IPS-18c (cell line): ENCODE measurements around the gene SRGAP3.
"Not testable (repeated sequence)": the region's sequence is repeated elsewhere in the genome, so short reads cannot be mapped to it uniquely, and the experiment has no call there.

Source experiments
- H3K4me3 ChIP-seq: 2 replicates; pipeline ENCODE4 v1.7.0; 2013; ENCODE audit warnings: low read depth, mild to moderate bottlenecking, low read length, moderate library complexity; ENCODE audit not compliant: insufficient read depth
- H3K9me3 ChIP-seq: one replicate; pipeline ENCODE4 v1.6.1; 2013; ENCODE audit warnings: mild to moderate bottlenecking, low read length, moderate library complexity; ENCODE audit not compliant: control insufficient read depth, insufficient read depth

The SRGAP3 gene

GRCh38 chr3:9102240-9102981, 147.0 kb downstream of the SRGAP3 start:
- Histone ChIP-seq H3K4me3 (no peak overlapping the region), H3K9me3 (no peaks in the 10 kb centered on the region)

GRCh38 chr3:9101286-9101685, 148.2 kb downstream of the SRGAP3 start:
- no peak overlapping the region for H3K4me3 ChIP-seq
- no peaks in the 10 kb centered on the region for H3K9me3 ChIP-seq

- no peak overlapping the region for H3K4me3 ChIP-seq
- H3K9me3 ChIP-seq = no peaks in the 10 kb centered on the region
Observed at GRCh38 chr3:9100513-9100894, 148.9 kb downstream of the SRGAP3 start.

GRCh38 chr3:9099702-9100512, 149.5 kb downstream of the SRGAP3 start:
- Histone ChIP-seq H3K4me3 (no peak overlapping the region), H3K9me3 (no peaks in the 10 kb centered on the region)

- Histone ChIP-seq H3K9me3 (no peaks in the 10 kb centered on the region), H3K4me3 (no peak overlapping the region)
Observed at GRCh38 chr3:9098716-9099675, 150.4 kb downstream of the SRGAP3 start.

GRCh38 chr3:9097495-9097894, 152.0 kb downstream of the SRGAP3 start:
- H3K4me3 ChIP-seq = no peak overlapping the region
- H3K9me3 ChIP-seq = no peaks in the 10 kb centered on the region

GRCh38 chr3:9091486-9092235, 157.8 kb downstream of the SRGAP3 start:
- H3K9me3 ChIP-seq = no peaks in the 10 kb centered on the region
- H3K4me3 ChIP-seq = no peak overlapping the region

- Histone ChIP-seq H3K4me3 (no peak overlapping the region), H3K9me3 (no peaks in the 10 kb centered on the region)
Observed at GRCh38 chr3:9088441-9089353, 160.7 kb downstream of the SRGAP3 start.

GRCh38 chr3:9087831-9088413, 161.5 kb downstream of the SRGAP3 start:
- no peak overlapping the region for H3K4me3 ChIP-seq

GRCh38 chr3:9085428-9085827, 164.0 kb downstream of the SRGAP3 start:
- H3K4me3 ChIP-seq, H3K9me3 ChIP-seq: not testable (repeated sequence)

More at GRCh38 chr3:9087831-9088413, 161.5 kb downstream of the SRGAP3 start:
- H3K9me3 ChIP-seq = no peaks in the 10 kb centered on the region

GRCh38 chr3:9081184-9081818, 168.1 kb downstream of the SRGAP3 start:
- Histone ChIP-seq H3K4me3 (no peak overlapping the region), H3K9me3 (peaks cover 6% of the 10 kb centered on the region)

- Histone ChIP-seq H3K9me3 (peaks cover 6% of the 10 kb centered on the region), H3K4me3 (no peak overlapping the region)
Observed at GRCh38 chr3:9080163-9080562, 169.3 kb downstream of the SRGAP3 start.

GRCh38 chr3:9079676-9080075, 169.8 kb downstream of the SRGAP3 start:
- peaks cover 6% of the 10 kb centered on the region for H3K9me3 ChIP-seq

GRCh38 chr3:9078561-9079240, 170.7 kb downstream of the SRGAP3 start:
- Histone ChIP-seq H3K9me3 (peaks cover 6% of the 10 kb centered on the region), H3K4me3 (no peak overlapping the region)

More at GRCh38 chr3:9079676-9080075, 169.8 kb downstream of the SRGAP3 start:
- H3K4me3 ChIP-seq = no peak overlapping the region

- Histone ChIP-seq H3K4me3 (no peak overlapping the region; the same call in 1 of the 2 replicates), H3K9me3 (peaks cover 6% of the 10 kb centered on the region)
Observed at GRCh38 chr3:9077029-9077428, 172.4 kb downstream of the SRGAP3 start.
